ENCODE results near the gene USF1.

DNA sequence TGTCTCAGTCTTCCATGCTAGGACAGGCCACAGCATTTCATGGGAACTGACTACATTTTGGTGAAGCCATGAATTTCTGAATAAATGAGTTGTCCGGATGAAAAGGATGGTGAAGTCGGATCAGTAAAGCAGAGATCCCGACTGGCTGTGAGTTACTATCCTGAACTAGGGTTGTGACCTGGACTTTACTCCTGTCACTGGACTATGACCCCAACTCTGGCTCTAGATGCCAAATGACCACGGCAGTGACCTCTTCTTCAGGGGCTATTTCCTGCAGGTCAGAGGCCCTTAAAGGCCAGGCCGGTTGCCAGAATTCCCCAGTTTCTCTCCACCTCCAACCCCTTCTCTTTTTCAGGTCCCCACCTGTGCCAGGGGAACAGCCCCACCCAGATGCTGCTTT lies 45.3 kb upstream of the USF1 start:
- TF ChIP-seq, protein P1, sequence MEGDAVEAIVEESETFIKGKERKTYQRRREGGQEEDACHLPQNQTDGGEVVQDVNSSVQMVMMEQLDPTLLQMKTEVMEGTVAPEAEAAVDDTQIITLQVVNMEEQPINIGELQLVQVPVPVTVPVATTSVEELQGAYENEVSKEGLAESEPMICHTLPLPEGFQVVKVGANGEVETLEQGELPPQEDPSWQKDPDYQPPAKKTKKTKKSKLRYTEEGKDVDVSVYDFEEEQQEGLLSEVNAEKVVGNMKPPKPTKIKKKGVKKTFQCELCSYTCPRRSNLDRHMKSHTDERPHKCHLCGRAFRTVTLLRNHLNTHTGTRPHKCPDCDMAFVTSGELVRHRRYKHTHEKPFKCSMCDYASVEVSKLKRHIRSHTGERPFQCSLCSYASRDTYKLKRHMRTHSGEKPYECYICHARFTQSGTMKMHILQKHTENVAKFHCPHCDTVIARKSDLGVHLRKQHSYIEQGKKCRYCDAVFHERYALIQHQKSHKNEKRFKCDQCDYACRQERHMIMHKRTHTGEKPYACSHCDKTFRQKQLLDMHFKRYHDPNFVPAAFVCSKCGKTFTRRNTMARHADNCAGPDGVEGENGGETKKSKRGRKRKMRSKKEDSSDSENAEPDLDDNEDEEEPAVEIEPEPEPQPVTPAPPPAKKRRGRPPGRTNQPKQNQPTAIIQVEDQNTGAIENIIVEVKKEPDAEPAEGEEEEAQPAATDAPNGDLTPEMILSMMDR (IDR thresholded peaks at IDR 0.05 in 4 of 5, conservative IDR thresholded peaks at IDR 0.05 in 1 of 5), result no peak
- no peak for TF ChIP-seq POLR2A (IDR thresholded peaks at IDR 0.05)

Measured in gastrocnemius medialis (tissue), 4 donors.